ENCODE results near the gene PLPP1. TPM values are rescaled to one million over a fixed set of nuclear protein-coding genes. Genes with fewer than 3 reads are reported as not detected.

Gene PLPP1
- total RNA-seq, 1 experiment from 2014 or later: 7.5 TPM

DNA sequence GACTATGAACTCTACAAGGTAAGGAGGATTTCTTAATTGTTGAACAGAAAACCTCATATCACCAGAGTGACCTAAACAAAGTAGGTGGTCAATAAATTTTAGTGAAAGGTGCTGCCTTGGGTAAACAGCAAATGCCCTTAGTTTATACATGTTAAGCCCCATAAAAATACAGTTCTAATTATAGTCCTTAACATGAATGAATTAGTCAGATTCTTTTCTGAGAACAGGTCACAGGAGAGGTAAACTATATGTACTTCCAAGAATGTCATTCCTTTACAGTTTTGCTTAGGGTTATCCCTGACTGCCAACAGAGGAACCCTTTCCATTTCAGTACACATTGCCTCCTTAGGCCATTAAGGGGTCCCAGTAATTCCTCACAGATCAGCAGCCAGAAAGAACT lies 64.9 kb downstream of the PLPP1 start:
- intact Hi-C loops (cut with micrococcal nuclease): no loop called here
- H3K36me3 Mint-ChIP-seq (ENCODE audit: insufficient read depth, unreplicated experiment): no peaks in the 10 kb centered on the region
- CTCF ChIA-PET: no interaction called here
- peaks cover 8% of the 10 kb centered on the region for H3K9me3 Mint-ChIP-seq (ENCODE audit: unreplicated experiment)
- DNase-seq (ENCODE audit: unreplicated experiment): no peak
- BruUV-seq (replicated peaks): no TSS peak
- no peak overlapping the region for H3K4me3 Mint-ChIP-seq (ENCODE audit: unreplicated experiment)
- POLR2A ChIA-PET: no interaction called here
- H3K4me1 Mint-ChIP-seq (ENCODE audit: insufficient read depth, unreplicated experiment): no peaks in the 10 kb centered on the region
- H3K27ac Mint-ChIP-seq (ENCODE audit: low read depth, unreplicated experiment): no peak overlapping the region
- no peaks in the 10 kb centered on the region for H3K27me3 Mint-ChIP-seq (ENCODE audit: insufficient read depth, unreplicated experiment)
- TF ChIP-seq, protein P1, sequence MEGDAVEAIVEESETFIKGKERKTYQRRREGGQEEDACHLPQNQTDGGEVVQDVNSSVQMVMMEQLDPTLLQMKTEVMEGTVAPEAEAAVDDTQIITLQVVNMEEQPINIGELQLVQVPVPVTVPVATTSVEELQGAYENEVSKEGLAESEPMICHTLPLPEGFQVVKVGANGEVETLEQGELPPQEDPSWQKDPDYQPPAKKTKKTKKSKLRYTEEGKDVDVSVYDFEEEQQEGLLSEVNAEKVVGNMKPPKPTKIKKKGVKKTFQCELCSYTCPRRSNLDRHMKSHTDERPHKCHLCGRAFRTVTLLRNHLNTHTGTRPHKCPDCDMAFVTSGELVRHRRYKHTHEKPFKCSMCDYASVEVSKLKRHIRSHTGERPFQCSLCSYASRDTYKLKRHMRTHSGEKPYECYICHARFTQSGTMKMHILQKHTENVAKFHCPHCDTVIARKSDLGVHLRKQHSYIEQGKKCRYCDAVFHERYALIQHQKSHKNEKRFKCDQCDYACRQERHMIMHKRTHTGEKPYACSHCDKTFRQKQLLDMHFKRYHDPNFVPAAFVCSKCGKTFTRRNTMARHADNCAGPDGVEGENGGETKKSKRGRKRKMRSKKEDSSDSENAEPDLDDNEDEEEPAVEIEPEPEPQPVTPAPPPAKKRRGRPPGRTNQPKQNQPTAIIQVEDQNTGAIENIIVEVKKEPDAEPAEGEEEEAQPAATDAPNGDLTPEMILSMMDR (IDR thresholded peaks at IDR 0.05; ENCODE audit: unreplicated experiment): no peak

DNA sequence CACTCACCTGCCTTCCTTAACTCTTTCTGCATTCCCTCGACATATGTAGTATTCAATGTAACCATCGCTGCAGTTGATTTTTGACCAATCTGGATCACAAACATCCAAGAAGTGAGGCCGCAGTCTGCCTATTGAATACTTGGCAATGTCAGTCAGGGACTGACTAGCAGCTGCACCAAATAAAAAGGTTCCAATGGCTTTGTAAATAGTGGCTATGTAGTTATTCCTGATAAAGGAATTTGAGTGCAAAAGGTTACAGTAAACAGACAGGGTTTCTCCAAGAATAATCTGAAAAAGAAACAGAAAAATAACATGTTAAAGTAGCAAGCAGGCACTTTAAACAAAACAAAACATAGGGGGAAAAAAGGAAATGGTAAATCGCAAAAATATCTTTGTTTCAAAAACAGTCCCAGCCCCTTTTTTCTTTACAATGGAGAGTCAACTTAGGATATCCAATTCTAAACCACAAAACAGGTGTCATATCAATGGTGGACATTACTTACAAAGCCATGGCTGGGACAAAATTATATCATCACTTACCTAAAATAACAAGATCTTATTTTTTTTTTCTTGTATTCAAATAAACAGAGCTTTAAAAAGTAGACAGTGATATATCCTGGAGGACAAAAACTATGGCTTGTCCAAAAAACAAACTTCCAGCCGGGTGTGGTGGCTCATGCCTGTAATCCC lies 66.8 kb downstream of the PLPP1 start:
- DNase-seq (ENCODE audit: unreplicated experiment): no peak
- Mint-ChIP-seq H3K36me3 (ENCODE audit: insufficient read depth, unreplicated experiment) (no peaks in the 10 kb centered on the region), H3K9me3 (ENCODE audit: unreplicated experiment) (peaks cover 8% of the 10 kb centered on the region), H3K27ac (ENCODE audit: low read depth, unreplicated experiment) (no peak overlapping the region), H3K4me1 (ENCODE audit: insufficient read depth, unreplicated experiment) (no peaks in the 10 kb centered on the region), H3K27me3 (ENCODE audit: insufficient read depth, unreplicated experiment) (no peaks in the 10 kb centered on the region), H3K4me3 (ENCODE audit: unreplicated experiment) (no peak overlapping the region)
- ChIA-PET CTCF (interaction anchor here (0.6 to 1.0 kb wide), 3 partner anchors 9 to 42 kb away, joined by 3 read pairs; no protein-coding TSS in a partner anchor), POLR2A (no interaction called here)
- TF ChIP-seq, protein P1 (IDR thresholded peaks at IDR 0.05; ENCODE audit: unreplicated experiment): no peak
- intact Hi-C loops (cut with micrococcal nuclease): no loop called here
- BruUV-seq (replicated peaks): no TSS peak

DNA sequence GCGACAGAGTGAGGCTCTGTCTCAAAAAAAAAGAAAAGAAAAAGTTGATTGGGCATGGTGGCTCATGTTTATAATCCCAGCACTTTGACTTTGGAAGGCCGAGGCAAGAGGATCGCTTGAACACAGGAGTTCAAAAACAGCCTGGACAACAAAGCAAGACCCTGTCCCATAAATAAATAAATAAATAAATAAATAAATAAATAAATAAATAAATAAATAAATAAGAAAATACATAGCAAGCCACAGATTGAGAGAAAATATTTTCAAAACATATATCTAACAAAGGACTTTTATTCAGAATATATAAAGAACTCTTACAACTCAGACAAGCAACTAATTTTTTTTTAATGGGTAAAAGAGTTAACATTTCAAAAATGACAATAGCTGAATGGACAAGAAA lies 71.2 kb downstream of the PLPP1 start:
- intact Hi-C loops (cut with micrococcal nuclease): no loop called here
- ChIA-PET POLR2A (no interaction called here), CTCF (no interaction called here)
- H3K4me1 Mint-ChIP-seq (ENCODE audit: insufficient read depth, unreplicated experiment): no peaks in the 10 kb centered on the region
- H3K9me3 Mint-ChIP-seq (ENCODE audit: unreplicated experiment): no peaks in the 10 kb centered on the region
- H3K27ac Mint-ChIP-seq (ENCODE audit: low read depth, unreplicated experiment): no peak overlapping the region
- no TSS peak for BruUV-seq (replicated peaks)
- H3K36me3 Mint-ChIP-seq (ENCODE audit: insufficient read depth, unreplicated experiment): no peaks in the 10 kb centered on the region
- DNase-seq (ENCODE audit: unreplicated experiment): no peak
- H3K4me3 Mint-ChIP-seq (ENCODE audit: unreplicated experiment): no peak overlapping the region
- TF ChIP-seq, protein P1 (IDR thresholded peaks at IDR 0.05; ENCODE audit: unreplicated experiment): no peak
- no peaks in the 10 kb centered on the region for H3K27me3 Mint-ChIP-seq (ENCODE audit: insufficient read depth, unreplicated experiment)

DNA sequence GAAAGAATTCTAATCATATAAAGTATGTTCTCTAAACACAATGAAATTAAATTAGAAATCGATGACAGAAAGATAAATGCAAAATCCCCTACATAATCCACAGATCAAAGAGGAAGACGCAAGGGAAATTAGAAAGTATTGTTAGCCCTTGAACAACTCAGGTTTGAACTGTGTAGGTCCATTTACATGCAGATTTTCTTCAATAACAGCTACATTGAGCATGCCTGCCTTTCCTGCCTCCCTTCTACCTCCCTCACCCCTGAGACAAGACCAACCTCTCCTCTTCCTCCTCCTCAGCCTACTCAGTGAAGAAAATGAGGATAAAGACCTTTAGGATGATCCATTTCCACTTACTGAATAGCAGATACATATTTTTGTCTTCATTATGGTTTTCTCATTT lies 75.2 kb downstream of the PLPP1 start:
- Mint-ChIP-seq H3K27me3 (ENCODE audit: insufficient read depth, unreplicated experiment) (no peaks in the 10 kb centered on the region), H3K27ac (ENCODE audit: low read depth, unreplicated experiment) (no peak overlapping the region), H3K4me3 (ENCODE audit: unreplicated experiment) (no peak overlapping the region), H3K9me3 (ENCODE audit: unreplicated experiment) (no peaks in the 10 kb centered on the region), H3K36me3 (ENCODE audit: insufficient read depth, unreplicated experiment) (no peaks in the 10 kb centered on the region), H3K4me1 (ENCODE audit: insufficient read depth, unreplicated experiment) (peaks cover 6% of the 10 kb centered on the region)
- intact Hi-C loops (cut with micrococcal nuclease): no loop called here
- TF ChIP-seq, protein P1 (IDR thresholded peaks at IDR 0.05; ENCODE audit: unreplicated experiment): no peak
- POLR2A ChIA-PET: interaction anchor here (0.6 kb wide), 1 partner anchor 21 kb away, joined by 3 read pairs; no protein-coding TSS in a partner anchor
- no peak for DNase-seq (ENCODE audit: unreplicated experiment)
- no TSS peak for BruUV-seq (replicated peaks)
- CTCF ChIA-PET: interaction anchor here (0.6 kb wide), 2 partner anchors 37 to 234 kb away, joined by 5 read pairs; no protein-coding TSS in a partner anchor
